Neural cell (in vitro differentiated cells): Measurements from ENCODE around the gene ALK. TPM values are rescaled to one million over a fixed set of nuclear protein-coding genes. Genes with fewer than 3 reads are reported as not detected.

ENCODE experiments used
- H2AFZ ChIP-seq: fragments of 200-600, 300-800 bp; sonication (generic), shearing (Covaris generic); 2 replicates; pipeline ENCODE4 v1.6.0; 2014; ENCODE audit warnings: low read depth, mild to moderate bottlenecking, antibody characterized with exemption, low read length, moderate library complexity
- H3F3A ChIP-seq: fragments of 200-600 bp; shearing (Covaris generic); 2 replicates; pipeline ENCODE4 v1.6.1; 2016; ENCODE audit warnings: mild to moderate bottlenecking, moderate library complexity, mixed read lengths, antibody characterized with exemption, low read length; ENCODE audit not compliant: insufficient read depth, poor library complexity, severe bottlenecking
- H3K27ac ChIP-seq: fragments of 200-600, 300-800 bp; sonication (generic), shearing (Covaris generic); 2 replicates; pipeline ENCODE4 v1.5.1; 2014; ENCODE audit warnings: mild to moderate bottlenecking, low read length, moderate library complexity
- H3K27me3 ChIP-seq: fragments of 300-800, 200-600 bp; sonication (generic), shearing (Covaris generic); 2 replicates; pipeline ENCODE4 v1.6.0; 2014; ENCODE audit warnings: mild to moderate bottlenecking, low read depth, low read length, moderate library complexity; ENCODE audit not compliant: insufficient read depth
- H3K36me3 ChIP-seq: fragments of 300-800, 200-600 bp; sonication (generic), shearing (Covaris generic); 2 replicates; pipeline ENCODE4 v1.5.1; 2014; ENCODE audit warnings: mild to moderate bottlenecking, antibody characterized with exemption, low read length, moderate library complexity; ENCODE audit not compliant: insufficient read depth
- H3K4me2 ChIP-seq: fragments of 300-800, 200-600 bp; sonication (generic), shearing (Covaris generic); 2 replicates; pipeline ENCODE4 v1.6.0; 2014; ENCODE audit warnings: mild to moderate bottlenecking, low read length
- H3K4me3 ChIP-seq: fragments of 300-800, 200-600 bp; sonication (generic), shearing (Covaris generic); 2 replicates; pipeline ENCODE4 v1.5.1; 2014; ENCODE audit warnings: mild to moderate bottlenecking, low read length, moderate library complexity
- H3K79me2 ChIP-seq: fragments of 200-600 bp; shearing (Covaris generic); replicated peaks from 2 replicates; pipeline ENCODE4 v1.6.0; 2014; ENCODE audit warnings: mild to moderate bottlenecking, low read length, moderate library complexity; ENCODE audit not compliant: insufficient read depth
- H3K9ac ChIP-seq: fragments of 300-800, 200-600 bp; sonication (generic), shearing (Covaris generic); 2 replicates; pipeline ENCODE4 v1.6.1; 2016; ENCODE audit warnings: mild to moderate bottlenecking, low read length, mixed read lengths
- H3K9me2 ChIP-seq: fragments of 200-600 bp; shearing (Covaris generic); 2 replicates; pipeline ENCODE4 v1.6.1; 2016; ENCODE audit warnings: mild to moderate bottlenecking, low read length, mixed read lengths; ENCODE audit not compliant: insufficient read depth
- H3K9me3 ChIP-seq: fragments of 200-600, 300-800 bp; sonication (generic), shearing (Covaris generic); 2 replicates; pipeline ENCODE4 v1.6.1; 2016; ENCODE audit warnings: mild to moderate bottlenecking, mixed run types, low read length, moderate library complexity, mixed read lengths
- H4K20me1 ChIP-seq: fragments of 200-600 bp; shearing (Covaris generic); 2 replicates; pipeline ENCODE4 v1.6.1; 2016; ENCODE audit warnings: mild to moderate bottlenecking, mixed run types; ENCODE audit not compliant: insufficient read depth
- CTCF ChIP-seq: fragments of 450-650 bp; IDR thresholded peaks from 2 replicates; pipeline ENCODE4 v1.5.1; 2014; ENCODE audit warnings: antibody characterized with exemption, mild to moderate bottlenecking, moderate library complexity; ENCODE audit not compliant: poor library complexity, severe bottlenecking
- EP300 ChIP-seq: fragments of 450-650 bp; conservative IDR thresholded peaks from 2 replicates; pipeline ENCODE4 v1.6.1; 2014; ENCODE audit warnings: antibody characterized with exemption, mild to moderate bottlenecking, moderate library complexity; ENCODE audit not compliant: poor library complexity, severe bottlenecking
- EZH2 ChIP-seq: fragments of 200-600, 300-800 bp; shearing (Covaris generic), sonication (generic); IDR thresholded peaks from 2 replicates; pipeline ENCODE4 v1.6.1; 2014; ENCODE audit warnings: antibody characterized with exemption, low read length, borderline replicate concordance, mild to moderate bottlenecking; ENCODE audit not compliant: insufficient read depth, poor library complexity, severe bottlenecking
- MXI1 ChIP-seq: fragments of 450-650 bp; conservative IDR thresholded peaks from 2 replicates; pipeline ENCODE4 v1.6.1; 2014; ENCODE audit warnings: antibody characterized with exemption, mild to moderate bottlenecking; ENCODE audit not compliant: poor library complexity, severe bottlenecking
- POLR2AphosphoS5 ChIP-seq: IDR thresholded peaks from 2 replicates; pipeline ENCODE4 v1.6.1; 2012
- RAD21 ChIP-seq: fragments of 450-650 bp; conservative IDR thresholded peaks from 2 replicates; pipeline ENCODE4 v1.6.1; 2014; ENCODE audit warnings: antibody characterized with exemption, mild to moderate bottlenecking, moderate library complexity
- REST ChIP-seq: IDR thresholded peaks from 2 replicates; pipeline ENCODE4 v1.6.1; 2012; ENCODE audit warnings: borderline replicate concordance
- SMC3 ChIP-seq: fragments of 450-650 bp; conservative IDR thresholded peaks from 2 replicates; pipeline ENCODE4 v1.6.1; 2014; ENCODE audit warnings: antibody characterized with exemption, mild to moderate bottlenecking, moderate library complexity; ENCODE audit not compliant: poor library complexity
- TAF1 ChIP-seq: IDR thresholded peaks from 2 replicates; pipeline ENCODE4 v1.6.1; 2012; ENCODE audit warnings: low read depth
- polyA plus RNA-seq: library from polyadenylated mRNA; depleted of rRNA; stranded (reverse); fragments of >200 nt; gene quantifications from 2 replicates; pipeline ENCODE4 v1.2.3, GENCODE V29; 2014

Gene ALK
- polyA plus RNA-seq, 1 donor from 2014 or later: 7.1 TPM

DNA sequence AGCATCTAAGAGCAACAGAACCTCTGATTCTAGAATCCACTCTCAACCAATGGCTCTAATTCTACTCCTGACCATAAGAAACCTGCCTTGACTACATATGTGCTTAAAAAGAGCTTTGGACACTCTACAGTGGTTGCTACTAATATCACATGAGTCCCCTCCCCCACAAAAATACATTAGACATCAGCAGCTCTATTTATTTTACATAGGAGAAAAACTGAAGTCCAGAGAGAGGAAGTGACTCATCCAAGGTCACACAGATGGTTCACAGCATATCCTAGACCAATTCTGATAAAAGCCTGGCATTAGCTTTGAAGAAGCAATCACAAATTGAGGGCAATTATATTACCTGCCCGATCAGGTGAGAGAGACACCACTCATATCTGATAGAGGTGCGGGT is 49.8 kb downstream of the ALK start:
- no peaks in the 10 kb centered on the region for H3K27me3 ChIP-seq
- H3K4me2 ChIP-seq: no peak overlapping the region
- no peak overlapping the region for H3K4me3 ChIP-seq
- H4K20me1 ChIP-seq: no peaks in the 10 kb centered on the region
- TF ChIP-seq EP300 (no peak), POLR2AphosphoS5 (no peak), CTCF (no peak), MXI1 (no peak)
- H3K9me3 ChIP-seq: no peaks in the 10 kb centered on the region
- no peak overlapping the region for H2AFZ ChIP-seq
- H3K79me2 ChIP-seq: no peaks in the 10 kb centered on the region
- no peaks in the 10 kb centered on the region for H3K36me3 ChIP-seq
- no peaks in the 10 kb centered on the region for H3K9me2 ChIP-seq
- no peaks in the 10 kb centered on the region for H3F3A ChIP-seq
- no peak overlapping the region for H3K27ac ChIP-seq
- no peak overlapping the region for H3K9ac ChIP-seq

DNA sequence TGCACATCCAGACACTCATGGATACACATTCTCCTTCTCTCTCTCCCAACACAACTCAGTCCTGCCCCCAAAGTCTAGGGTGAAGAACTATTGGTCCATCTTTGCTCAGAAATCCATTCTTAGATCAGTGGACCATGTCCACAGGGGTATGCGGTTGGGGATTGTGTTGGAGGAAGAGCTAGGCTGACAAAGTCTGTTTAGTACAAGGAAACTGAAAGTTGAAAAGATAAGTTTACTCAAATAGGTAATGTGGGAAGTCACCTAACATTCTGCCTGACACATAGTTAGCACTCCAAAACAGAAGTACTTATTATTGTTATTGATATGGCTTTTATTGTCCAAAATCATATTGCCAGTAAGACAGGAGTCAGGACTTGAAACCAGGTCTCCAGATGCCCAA is 55.9 kb downstream of the ALK start:
- no peak overlapping the region for H3K27ac ChIP-seq
- no peaks in the 10 kb centered on the region for H3K9me2 ChIP-seq
- H3K79me2 ChIP-seq: no peaks in the 10 kb centered on the region
- no peaks in the 10 kb centered on the region for H4K20me1 ChIP-seq
- H3K27me3 ChIP-seq: no peaks in the 10 kb centered on the region
- no peak overlapping the region for H3K4me3 ChIP-seq
- no peak overlapping the region for H2AFZ ChIP-seq
- no peak overlapping the region for H3K4me2 ChIP-seq
- H3K9ac ChIP-seq: no peak overlapping the region
- no peak for TF ChIP-seq EZH2
- TF ChIP-seq EP300: no peak
- no peak for TF ChIP-seq REST
- no peak for TF ChIP-seq SMC3
- no peak for TF ChIP-seq CTCF
- no peak for TF ChIP-seq POLR2AphosphoS5
- no peak for TF ChIP-seq MXI1
- TF ChIP-seq RAD21: no peak
- TF ChIP-seq TAF1: no peak
- no peaks in the 10 kb centered on the region for H3K36me3 ChIP-seq
- no peaks in the 10 kb centered on the region for H3F3A ChIP-seq
- H3K9me3 ChIP-seq: no peaks in the 10 kb centered on the region
